Ammon's horn (tissue), 1 donor: Measurements from ENCODE around the gene SLC4A1.

Experiments
- DNase-seq: peaks from one replicate; pipeline ENCODE4 v3.0.0-alpha.2; 2016; ENCODE audit warnings: low spot score

Gene SLC4A1

DNA sequence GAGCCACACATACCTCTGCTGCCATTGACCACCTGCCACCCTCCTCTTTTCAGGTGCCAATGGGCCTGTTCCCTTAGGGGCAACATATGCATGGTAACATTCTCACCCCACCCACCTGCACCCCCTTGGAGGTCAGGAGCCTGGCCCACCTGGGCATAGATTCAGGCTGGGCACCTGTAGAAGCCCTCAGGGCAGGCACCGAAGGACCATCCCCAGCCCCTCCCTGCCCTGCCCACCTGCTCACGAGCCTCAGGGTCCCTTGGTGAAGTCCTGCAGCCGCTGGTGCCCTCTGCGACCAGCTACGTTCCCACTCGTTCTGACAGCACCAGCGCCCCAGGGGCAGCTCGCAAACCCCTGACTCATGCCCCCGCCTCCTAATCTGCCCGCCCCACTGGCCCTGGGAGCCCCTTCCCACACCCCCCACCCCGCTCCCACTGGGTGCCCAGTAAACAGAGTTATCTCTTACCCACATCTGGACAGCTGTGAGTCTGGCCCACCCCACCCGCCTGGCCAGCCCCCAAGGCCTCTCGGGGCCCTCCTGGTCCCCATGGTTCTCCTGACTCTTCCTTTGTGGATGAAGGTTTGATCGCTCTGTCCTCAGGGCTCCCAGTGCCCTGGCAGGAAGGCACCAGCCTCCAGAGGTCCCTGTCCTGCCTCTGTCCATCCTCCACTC is at the start of gene SLC4A1:
TSS of gene SLC4A1 (minus strand) at position 318 of the 673 bp plus-strand sequence. CDS start 5,269 bp downstream, outside the sequence.
- no peak for DNase-seq

DNA sequence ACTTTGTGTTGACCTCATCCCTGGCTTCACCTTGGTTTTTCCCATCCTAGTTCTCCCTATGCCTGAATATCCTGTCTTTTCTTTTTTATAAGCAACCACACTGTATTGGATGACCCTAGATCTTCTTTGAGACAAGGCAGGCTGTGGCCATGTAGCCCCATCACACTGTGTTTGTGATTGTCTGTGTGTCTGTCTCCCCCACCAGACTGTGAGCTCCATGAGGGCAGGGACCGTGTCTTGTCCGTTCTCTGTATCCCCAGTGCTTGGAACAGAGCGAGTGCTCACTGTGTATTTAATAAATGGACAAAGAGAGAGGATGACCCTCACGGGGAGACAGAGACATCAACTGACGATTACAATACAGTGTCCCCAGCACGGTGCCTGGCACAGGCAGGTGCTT is 49.6 kb upstream of the SLC4A1 start:
- no peak for DNase-seq

DNA sequence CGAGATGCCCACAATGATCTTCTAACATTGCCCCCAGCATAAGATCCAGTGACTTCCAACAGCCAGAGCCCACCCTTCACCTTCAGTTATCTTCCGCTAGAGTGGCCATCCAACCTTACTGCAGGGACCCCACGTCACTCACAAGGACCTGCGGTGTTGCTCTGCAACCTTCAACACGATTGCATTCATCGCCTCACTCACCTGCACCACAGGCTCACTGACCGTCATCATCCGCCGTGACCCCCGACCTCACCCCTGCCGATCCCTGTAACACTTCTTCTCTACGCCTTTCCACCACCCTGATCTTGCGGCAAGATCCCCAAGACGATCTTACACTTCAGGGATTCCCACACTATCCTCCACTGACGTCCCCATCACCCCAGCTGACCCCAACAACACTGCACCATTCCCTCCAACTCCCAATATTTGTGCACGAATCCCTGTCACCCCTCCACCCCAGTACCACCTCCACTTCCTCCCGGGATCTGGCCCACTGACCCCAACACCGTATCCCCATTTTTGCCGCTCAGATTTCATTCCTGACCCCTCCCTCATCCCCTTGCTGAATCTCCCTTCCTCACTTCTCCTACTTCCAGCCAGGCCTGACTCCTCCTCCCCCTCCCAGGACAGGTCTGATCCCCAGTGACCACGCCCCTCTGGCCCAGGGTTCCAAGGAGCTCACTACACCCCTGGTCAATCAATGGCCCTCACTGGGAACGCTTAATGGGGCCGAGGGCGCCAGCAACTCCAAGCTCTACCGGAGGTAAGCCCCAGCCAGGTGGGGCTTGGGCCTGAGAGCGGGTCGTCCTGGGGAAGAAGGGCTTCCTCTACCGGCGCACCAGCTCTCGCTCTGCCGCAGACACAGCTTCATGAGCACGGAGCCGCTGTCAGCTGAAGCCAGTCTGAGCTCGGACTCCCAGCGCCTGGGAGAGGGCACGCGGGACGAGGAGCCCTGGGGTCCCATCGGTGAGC is 48.1 kb upstream of the SLC4A1 start:
- no peak for DNase-seq

DNA sequence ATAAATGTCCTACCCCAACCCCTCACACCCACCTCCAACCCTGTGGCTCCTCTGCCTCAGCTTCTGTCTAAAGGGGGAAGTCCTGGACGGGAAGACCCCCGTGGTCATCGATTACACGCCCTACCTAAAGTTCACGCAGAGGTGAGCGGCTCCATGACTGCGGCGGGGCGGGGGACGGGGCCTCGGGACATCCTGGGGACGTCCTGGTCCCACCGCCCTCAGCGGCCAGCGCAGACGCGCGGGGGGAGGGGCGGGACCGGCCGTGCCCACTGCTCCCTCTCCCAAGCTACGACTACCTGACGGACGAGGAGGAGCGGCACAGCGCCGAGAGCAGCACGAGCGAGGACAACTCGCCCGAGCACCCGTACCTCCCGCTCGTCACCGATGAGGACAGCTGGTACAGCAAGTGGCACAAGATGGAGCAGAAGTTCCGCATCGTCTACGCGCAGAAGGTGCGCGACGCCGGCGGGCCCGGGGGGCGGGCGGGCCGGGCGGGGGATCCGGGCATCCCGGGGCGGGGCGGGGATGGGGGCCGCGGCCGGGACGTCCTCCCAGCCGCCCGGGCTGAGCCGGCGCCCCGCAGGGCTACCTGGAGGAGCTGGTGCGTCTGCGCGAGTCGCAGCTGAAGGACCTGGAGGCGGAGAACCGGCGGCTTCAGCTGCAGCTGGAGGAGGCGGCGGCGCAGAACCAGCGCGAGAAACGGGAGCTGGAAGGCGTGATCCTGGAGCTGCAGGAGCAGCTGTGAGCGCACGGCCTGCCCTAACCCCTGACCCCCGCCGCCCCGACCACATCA is 47.1 kb upstream of the SLC4A1 start:
- no peak for DNase-seq

DNA sequence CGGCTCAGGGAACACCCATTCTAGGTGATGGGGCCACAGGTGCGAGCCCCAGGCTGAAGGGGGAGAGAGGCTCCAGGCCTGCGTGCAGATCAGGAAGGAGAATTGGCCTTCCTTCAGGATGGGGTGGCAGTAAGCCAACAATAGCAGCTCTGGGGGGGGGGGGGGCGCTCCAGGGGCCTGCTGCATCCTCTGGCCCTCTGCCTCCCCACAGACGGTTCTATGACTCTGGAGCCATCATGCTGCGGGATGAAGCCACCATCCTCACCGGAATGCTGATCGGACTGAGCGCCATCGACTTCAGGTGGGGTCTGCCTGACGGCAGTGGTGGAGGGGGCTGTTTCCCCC is 46.6 kb upstream of the SLC4A1 start:
- DNase-seq: no peak

DNA sequence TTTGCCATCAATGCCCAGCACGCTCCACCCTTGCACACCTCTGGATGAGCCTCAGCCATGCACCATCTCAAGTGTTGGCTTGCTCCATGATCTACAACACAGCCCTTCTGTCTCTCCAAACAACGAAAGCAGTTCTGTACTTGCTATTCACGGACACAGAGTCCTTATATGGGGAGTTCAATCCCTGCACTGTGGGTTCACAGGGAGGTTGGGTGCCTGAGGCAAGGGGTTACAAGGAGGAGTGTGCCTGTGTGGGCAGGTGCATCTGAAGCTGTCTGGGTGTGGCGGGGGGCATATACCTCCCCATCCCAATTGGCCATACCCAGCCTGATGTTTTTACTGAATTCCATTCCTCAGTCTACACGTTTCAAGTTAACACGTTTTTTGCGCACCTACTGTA is 46.1 kb upstream of the SLC4A1 start:
- no peak for DNase-seq

DNA sequence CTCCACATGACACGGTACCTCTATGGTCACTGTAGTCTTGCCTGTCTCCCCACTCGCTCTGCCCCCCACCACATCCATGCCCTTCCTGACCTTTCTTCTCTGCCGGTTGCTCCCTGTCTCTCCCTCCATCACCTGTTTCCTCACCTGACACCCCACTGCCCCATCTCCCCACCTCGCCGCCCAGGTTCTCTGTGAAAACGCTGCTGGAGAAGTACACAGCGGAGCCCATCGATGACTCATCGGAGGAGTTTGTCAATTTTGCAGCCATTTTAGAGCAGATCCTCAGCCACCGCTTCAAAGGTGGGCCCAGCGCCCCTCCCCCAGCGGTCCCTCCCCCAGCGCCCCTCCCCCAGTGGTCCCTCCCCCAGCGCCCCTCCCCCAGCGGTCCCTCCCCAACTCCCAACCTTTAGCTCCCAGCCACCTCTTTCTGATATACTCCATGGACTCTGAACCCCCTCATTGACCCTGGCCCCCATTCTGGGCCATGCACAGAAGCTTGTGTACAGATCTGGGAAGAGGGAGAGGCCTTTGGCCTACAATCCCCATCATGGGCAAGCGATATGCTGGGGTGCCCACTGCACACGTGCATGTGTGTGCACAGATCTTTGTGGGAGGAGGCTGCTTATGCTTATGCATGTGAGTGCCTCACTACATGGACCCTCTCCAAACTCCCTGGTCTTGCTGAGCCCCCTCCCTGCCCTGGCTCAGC is 44.6 kb upstream of the SLC4A1 start:
- DNase-seq: no peak

DNA sequence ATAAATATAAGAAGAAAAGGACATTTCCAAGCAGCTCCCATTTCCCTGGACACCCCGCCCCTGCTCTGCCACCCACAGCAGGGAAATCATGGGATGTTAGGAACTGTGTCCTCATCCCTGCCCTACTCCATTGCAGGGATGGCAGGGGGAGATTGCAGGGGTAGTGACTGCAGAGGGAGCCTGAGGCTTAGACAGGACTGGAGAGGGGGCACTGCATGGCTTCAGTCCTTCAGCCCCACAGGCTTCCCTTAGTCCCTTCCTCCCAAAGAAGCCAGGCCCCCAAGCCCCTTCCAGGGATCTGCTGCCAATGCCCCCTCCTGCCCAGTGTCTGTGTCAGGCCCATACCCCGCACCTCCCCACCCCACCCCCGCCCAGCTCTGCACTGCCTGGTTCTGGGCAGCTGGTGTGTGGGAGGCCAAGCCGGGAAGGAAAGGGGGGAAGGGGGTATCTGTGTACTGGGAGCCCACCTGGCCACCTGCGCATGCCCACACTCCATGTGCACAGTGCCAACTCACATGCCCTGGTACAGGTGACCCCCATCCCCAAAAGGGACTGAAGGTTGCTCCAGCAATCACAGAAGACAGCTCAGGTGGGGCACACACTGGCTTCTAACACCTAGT is 43.7 kb upstream of the SLC4A1 start:
- no peak for DNase-seq

DNA sequence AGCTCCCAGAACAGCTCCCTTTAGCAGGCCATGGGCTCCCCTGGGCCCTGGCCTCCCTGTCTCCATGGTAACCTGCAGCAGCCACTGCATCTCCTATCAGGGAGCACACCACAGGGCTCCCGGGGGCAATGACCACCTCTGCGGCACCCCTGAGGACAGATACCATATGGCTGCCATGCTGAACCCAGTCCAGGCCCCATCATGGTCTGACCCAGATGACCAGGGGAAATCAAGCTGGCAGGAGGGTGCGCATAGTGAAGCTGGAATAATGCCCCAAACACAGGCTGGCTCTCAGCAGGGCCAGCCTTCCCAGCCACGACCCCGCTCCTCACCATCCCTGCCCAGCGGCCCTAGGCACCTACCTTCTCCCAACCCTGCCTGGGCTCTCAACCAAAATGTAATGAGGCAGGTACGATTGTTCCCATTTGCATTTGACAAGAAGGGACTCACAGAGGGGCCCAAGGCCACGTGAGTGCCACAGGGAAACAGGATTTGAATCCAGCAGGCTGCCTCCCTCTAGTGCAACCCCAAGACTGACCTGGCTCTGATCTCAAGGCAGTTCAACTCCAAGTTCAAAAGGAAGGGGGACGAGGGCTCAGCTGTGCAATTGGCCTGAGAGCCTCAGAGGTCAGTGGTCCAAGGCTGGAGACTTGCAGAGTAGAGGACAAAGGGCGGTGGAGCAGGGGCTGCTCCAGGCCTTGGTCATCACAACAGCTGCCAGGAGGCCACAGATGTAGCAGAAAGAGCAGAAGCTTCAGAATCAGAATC is 42.9 kb upstream of the SLC4A1 start:
- no peak for DNase-seq

DNA sequence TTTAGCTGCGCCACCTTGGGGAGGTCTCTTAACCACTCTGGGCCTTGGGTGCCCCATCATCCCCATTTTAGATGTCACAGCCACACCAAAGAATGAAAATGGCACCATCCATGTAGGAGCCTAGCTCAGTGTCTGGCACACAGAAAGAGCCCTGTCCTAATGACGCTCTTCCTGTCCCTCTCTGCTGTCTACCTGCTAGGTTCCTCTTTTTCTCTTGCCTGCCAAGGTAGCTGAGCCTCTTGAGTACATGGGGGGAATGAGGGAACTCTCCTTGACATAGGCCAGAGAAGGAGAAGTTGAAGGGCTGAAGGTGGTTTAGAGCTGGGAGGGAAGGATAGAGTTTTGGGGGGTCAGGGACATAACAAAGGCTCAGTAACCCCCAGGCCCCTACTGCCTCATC is 42.3 kb upstream of the SLC4A1 start:
- no peak for DNase-seq

DNA sequence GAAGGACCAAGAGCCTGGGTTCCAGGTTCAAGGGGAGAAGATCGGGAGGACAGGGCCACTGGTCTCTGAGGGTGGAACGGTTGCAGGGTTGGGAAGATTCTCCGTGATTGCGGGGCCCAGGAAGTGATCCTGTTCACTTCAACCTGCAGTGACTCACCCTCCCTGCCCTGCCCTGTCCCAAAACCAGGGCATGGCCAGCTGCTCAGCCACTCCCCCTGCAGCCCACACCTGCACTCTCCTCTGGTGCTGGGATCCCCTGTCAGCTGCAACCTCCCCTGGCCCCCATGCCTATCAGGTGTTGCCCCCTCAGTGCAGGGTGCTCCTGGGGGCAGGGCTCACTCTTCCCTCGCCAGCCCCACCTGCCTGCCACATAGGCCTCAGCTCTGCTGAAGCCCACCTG is 41.5 kb upstream of the SLC4A1 start:
- no peak for DNase-seq

DNA sequence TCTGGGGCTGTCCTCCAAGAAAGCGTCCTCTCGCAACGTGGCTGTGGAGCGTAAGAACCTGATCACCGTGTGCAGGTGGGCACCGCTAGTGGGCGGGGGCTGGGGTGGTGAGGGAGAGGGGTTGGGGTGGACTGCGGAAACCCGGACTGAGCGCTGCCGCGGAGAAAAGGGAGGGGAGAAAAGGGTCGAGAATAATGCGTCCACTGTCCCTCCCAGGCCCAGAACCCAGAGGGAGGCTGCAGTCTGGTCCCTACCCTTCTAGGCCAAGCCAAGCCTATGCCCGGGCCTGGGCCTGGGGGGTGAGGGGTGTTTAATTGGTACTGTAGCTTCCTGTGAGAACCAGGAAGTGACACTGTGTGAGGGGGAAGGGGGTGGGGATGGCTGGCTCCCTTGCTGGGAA is 40.9 kb upstream of the SLC4A1 start:
- DNase-seq: peak; percentile 60

DNA sequence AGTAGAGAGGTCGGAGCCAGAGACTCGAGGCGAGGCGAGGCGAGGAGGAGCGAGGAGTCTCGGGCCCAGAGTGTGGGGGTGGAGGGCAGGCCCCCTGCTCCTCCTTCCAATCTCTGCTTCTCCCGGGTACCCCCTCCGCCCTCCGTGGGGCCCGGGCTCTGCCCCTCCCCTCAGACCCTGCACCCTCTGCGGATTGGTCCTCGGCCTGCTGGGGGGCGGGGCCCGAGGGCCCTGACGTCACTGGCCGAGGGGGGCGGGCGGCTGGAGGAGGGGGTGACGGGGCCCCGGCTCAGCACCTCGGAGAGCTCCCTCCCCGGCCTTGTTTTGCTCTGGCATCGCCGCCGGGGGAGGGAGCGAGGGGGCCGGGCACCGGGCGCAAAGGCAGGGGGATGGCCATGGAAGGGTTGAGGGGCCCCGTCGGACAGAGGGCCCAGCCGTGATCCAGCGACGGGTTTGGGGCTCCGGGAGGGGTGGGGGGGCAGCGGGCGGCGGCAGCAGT is 40.4 kb upstream of the SLC4A1 start, which contains the start of gene RUNDC3A:
TSS of gene RUNDC3A (plus strand) at position 282 of the 499 bp plus-strand sequence. CDS start 232 bp downstream, outside the sequence.
- DNase-seq: peak; percentile 93

DNA sequence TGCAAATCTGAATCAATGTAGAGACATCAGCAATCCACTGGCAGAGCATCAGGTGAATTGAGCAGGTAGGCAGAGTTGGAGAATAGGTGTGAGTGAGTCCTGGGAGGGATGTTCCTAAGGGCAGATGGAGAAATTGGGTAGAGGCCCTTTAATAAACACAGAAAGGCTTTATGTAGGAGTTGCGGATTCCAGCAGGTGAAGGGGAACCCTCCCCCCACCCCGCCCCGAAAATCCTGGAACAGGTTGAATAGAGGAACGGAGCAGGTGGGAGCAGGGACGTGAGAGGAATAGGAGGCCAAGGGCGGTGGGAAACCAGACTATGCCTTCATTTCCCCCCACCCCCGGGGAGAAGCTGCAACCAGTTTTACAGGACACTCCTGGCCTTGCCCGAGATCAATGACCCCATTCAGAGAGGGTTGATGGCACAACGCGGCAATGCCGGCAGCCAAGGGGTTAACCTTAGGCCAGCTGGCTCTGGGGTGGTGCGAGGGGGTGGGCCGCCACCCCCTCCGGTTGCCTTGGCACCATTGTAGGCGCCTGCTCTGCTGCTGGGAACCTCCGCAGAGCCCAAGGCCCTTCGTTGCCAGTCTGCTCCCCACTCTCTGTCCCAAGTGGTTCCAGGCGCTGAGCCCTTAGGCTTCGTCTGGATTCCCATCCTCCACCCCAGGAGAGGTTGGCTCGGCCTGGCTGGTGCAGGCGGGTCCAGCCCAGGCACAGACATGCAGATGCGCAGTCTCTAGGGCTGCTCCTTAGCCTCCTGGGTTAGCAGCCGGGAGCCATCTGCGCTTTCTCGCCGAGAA is 39.7 kb upstream of the SLC4A1 start:
- DNase-seq: peak; percentile 85

DNA sequence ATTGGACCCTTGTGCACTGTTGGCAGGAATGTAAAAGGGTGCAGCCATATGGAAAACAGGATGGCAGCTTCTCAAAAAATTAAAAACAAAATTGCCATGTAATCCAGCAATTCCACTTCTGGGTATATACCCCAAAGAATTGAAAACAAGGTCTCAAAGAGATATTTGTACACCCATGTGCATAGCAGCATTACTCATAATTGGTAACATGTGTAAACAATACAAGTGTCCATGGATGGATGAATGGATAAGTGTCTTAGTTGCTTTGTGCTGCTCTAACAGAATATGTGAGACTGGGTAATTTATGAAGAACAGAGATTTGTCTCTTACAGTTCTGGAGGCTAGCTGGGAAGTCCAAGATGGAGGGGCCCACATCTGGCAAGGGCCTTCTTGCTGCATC is 36.7 kb upstream of the SLC4A1 start:
- DNase-seq: no peak

DNA sequence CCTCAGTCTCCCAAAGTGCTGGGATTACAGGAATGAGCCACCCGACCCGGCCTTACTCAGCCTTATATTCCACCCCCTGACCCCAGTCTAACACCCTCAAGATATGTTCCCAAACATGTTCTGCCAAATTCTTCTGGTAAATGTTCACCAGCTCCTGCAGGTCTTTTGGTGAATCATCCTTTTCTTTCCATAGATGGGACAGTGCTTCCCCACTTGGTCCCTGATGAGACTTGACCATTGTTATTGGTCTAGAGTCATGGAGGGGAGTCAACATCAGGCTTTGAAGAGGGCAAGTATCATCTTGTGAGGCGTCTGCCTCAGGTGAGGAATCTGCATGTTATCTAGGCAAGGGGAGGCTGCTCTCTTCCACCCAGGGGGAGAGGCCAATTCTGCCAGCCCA is 30.0 kb upstream of the SLC4A1 start:
- DNase-seq: no peak

DNA sequence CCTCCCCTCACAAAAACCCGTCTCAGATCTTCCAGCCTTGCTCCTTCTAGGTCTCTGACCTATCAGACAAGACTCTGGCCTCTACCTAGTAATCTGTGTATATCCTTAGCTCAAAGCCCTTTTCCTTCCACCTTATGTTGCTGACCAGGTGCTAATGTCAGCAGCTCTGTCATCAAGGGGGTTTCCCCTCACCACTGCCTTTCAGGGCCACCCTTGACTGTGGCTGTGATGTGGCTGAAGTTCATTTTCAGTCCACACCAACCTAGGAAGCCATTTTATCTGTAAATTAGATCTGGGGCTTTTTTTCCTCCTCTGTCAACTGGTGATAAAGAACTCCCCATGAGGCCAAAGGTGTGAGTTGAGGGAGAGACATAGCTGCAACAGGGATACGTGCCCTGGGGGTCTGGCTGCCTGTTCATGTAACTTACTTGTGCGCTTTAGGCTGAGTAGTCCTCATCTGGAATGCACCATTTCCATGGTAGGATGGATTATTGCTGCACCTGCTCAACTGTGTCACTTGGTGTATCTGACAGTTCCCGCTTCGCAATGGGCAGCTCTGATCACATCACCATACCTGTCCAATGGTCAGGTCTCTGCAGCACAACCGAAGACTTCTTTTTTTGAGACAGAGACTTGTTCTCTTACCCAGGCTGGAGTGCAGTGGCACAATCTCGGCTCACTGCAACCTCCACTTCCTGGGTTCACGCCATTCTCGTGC is 25.7 kb upstream of the SLC4A1 start:
- no peak for DNase-seq

DNA sequence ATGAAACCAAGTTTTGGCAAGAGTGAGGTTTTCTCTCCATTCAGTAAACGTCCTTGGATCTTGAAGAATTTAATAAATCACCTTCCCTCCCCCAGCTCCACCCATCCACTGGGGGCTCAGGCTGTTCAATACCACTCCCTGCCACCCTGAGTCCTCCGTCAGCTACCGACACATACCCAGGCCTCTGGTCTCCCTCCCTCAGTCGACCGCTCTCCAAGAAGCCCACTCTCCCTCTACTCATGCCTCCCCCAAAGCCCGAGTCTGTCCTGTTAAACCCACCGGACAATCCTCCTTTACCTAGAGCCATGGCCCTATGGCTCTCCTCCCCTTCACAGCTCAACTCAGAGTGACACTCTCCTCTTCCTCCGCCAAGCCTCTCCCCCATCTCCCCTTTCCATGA is 19.7 kb upstream of the SLC4A1 start:
- DNase-seq: no peak

DNA sequence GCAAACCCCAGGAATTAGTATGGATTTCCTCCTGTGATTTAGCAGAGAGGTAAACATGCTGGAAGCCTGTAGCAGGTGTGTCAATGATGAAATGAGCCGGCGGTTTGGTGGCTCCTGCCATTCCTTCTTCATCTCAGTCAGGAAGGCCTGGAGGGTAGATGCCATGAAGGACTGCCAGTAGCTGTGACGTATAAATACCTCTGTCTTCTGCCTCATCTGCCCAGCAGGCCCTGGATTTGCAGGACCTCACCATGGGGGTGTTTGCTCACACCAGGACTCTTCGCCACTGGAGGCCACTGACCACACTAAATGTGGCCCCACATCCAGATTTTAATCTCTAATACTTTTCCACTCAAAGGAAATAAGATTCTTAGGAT is 16.1 kb upstream of the SLC4A1 start:
- DNase-seq: no peak
